ENCODE results near the gene CGAS. TPM values are rescaled to one million over a fixed set of nuclear protein-coding genes. Genes with fewer than 3 reads are reported as not detected.
A peak's percentile ranks its signal among the peaks of the same experiment; 100 is the strongest.
"Not testable (repeated sequence)": the region's sequence is repeated elsewhere in the genome, so short reads cannot be mapped to it uniquely, and the experiment has no call there.

Gene CGAS
- total and polyA plus RNA-seq, 3 experiments from 2014 or later = 13.2 to 49.3 (median 48.3) TPM

- Histone ChIP-seq H3K27me3 (ENCODE audit: insufficient read depth, low read length, poor library complexity, severe bottlenecking) (no peaks in the 10 kb centered on the region), H3K27ac (ENCODE audit: low read depth, low read length) (no peak overlapping the region), H3K36me3 (ENCODE audit: insufficient read depth, low read length) (peaks cover 18% of the 10 kb centered on the region), H3K4me3 (ENCODE audit: low read length) (no peak overlapping the region), H3K4me1 (ENCODE audit: insufficient read depth, low read length) (no peaks in the 10 kb centered on the region), H3K9me3 (ENCODE audit: low read length) (no peaks in the 10 kb centered on the region)
- CTCF ChIA-PET = no interaction called here
- no peak for DNase-seq
- Mint-ChIP-seq H3K4me3 (peak overlapping the region in 4 of 7 donors; percentile 16 to 74 (median 54)), H3K27ac (peak overlapping the region; percentile 6 to 90 (median 68)), H3K9me3 (no peaks in the 10 kb centered on the region), H3K4me1 (peaks cover 11 to 23% (median 18%) of the 10 kb centered on the region in 3 donors), H3K27me3 (no peaks in the 10 kb centered on the region), H3K36me3 (peaks cover 4 to 73% (median 17%) of the 10 kb centered on the region in 3 donors)
- POLR2A ChIA-PET = interaction anchor here (0.6 to 1.4 kb wide), 3 partner anchors 10 to 20 kb away, joined by 3 to 8 read pairs (median 6); partner anchors contain the start of gene MTO1
Measured at GRCh38 chr6:73471686-73472290, 19.7 kb upstream of the CGAS start.

GRCh38 chr6:73461537-73462350 lies 9.6 kb upstream of the CGAS start, which contains the start of gene MTO1:
Gene MTO1 (plus strand): TSS chr6:73461737. CDS start chr6:73461855, 118 bp downstream.
- peaks cover 35 to 66% (median 62%) of the 10 kb centered on the region in 3 donors for H3K4me1 Mint-ChIP-seq
- peak within 1 kb of the TSS; percentile 88 to 99 (median 97) for H3K27ac Mint-ChIP-seq

GRCh38 chr6:73460056-73460455 lies 8.0 kb upstream of the CGAS start:
- Histone ChIP-seq H3K27ac (ENCODE audit: low read depth, low read length) (no peak overlapping the region), H3K9me3 (ENCODE audit: low read length) (no peaks in the 10 kb centered on the region), H3K4me3 (ENCODE audit: low read length) (no peak overlapping the region), H3K4me1 (ENCODE audit: insufficient read depth, low read length) (peaks cover 22% of the 10 kb centered on the region), H3K36me3 (ENCODE audit: insufficient read depth, low read length) (no peaks in the 10 kb centered on the region), H3K27me3 (ENCODE audit: insufficient read depth, low read length, poor library complexity, severe bottlenecking) (no peaks in the 10 kb centered on the region)
- Mint-ChIP-seq H3K27ac (peak overlapping the region; percentile 64 to 96 (median 88)), H3K9me3 (no peaks in the 10 kb centered on the region), H3K27me3 (no peaks in the 10 kb centered on the region), H3K36me3 (peaks cover 0 to 23% (median 0%) of the 10 kb centered on the region in 3 donors), H3K4me1 (peaks cover 34 to 60% (median 55%) of the 10 kb centered on the region in 3 donors), H3K4me3 (peak overlapping the region; percentile 55 to 96 (median 75))
- CTCF ChIA-PET = interaction anchor here (1.2 to 2.4 kb wide), 2 partner anchors 9 to 133 kb away, joined by 3 to 34 read pairs; partner anchors contain the start of gene CGAS
- POLR2A ChIA-PET = interaction anchor here (2.3 to 2.4 kb wide), 2 partner anchors 9 to 193 kb away, joined by 35 to 66 read pairs; partner anchors contain the start of genes CGAS and SLC17A5
- no peak for DNase-seq

More at GRCh38 chr6:73461537-73462350, 9.6 kb upstream of the CGAS start, which contains the start of gene MTO1:
- no peaks in the 10 kb centered on the region for H3K9me3 ChIP-seq (ENCODE audit: low read length)
- ChIA-PET POLR2A (interaction anchor here (0.6 to 2.4 kb wide), 19 partner anchors 9 to 1782 kb away, joined by 3 to 66 read pairs (median 5); partner anchors contain the start of genes CGAS, COX7A2, DDX43 and EEF1A1), CTCF (interaction anchor here (0.7 to 3.4 kb wide), 16 partner anchors 10 to 192 kb away, joined by 3 to 34 read pairs (median 3); partner anchors contain the start of genes CGAS, DDX43, EEF1A1 and SLC17A5)
- peak; percentile 77 to 89 (median 82) for DNase-seq
- peaks cover 0 to 34% (median 0%) of the 10 kb centered on the region in 3 donors for H3K36me3 Mint-ChIP-seq
- H3K4me3 ChIP-seq (ENCODE audit: low read length) = peak within 1 kb of the TSS; percentile 88
- peaks cover 12% of the 10 kb centered on the region for H3K36me3 ChIP-seq (ENCODE audit: insufficient read depth, low read length)
- no peaks in the 10 kb centered on the region for H3K27me3 Mint-ChIP-seq
- no peaks in the 10 kb centered on the region for H3K9me3 Mint-ChIP-seq
- peak within 1 kb of the TSS; percentile 93 for H3K27ac ChIP-seq (ENCODE audit: low read depth, low read length)
- no peaks in the 10 kb centered on the region for H3K27me3 ChIP-seq (ENCODE audit: insufficient read depth, low read length, poor library complexity, severe bottlenecking)
- H3K4me1 ChIP-seq (ENCODE audit: insufficient read depth, low read length) = peaks cover 22% of the 10 kb centered on the region
- peak within 1 kb of the TSS; percentile 92 to 98 (median 95) for H3K4me3 Mint-ChIP-seq

- DNase-seq; H3K4me3 ChIP-seq (ENCODE audit: low read length); H3K27ac ChIP-seq (ENCODE audit: low read depth, low read length); H3K9me3 ChIP-seq (ENCODE audit: low read length); CTCF ChIA-PET; H3K36me3 ChIP-seq (ENCODE audit: insufficient read depth, low read length); H3K27me3 Mint-ChIP-seq; POLR2A ChIA-PET; H3K27me3 ChIP-seq (ENCODE audit: insufficient read depth, low read length, poor library complexity, severe bottlenecking); H3K9me3 Mint-ChIP-seq: not testable (repeated sequence)
- Mint-ChIP-seq H3K4me3 (peak overlapping the region in 5 of 7 donors; percentile 28 to 63 (median 55)), H3K27ac (peak overlapping the region; percentile 60 to 88 (median 78)), H3K4me1 (peaks cover 34 to 60% (median 55%) of the 10 kb centered on the region in 3 donors), H3K36me3 (peaks cover 0 to 23% (median 0%) of the 10 kb centered on the region in 3 donors)
- peaks cover 22% of the 10 kb centered on the region for H3K4me1 ChIP-seq (ENCODE audit: insufficient read depth, low read length)
Measured at GRCh38 chr6:73459474-73459873, 7.4 kb upstream of the CGAS start.

DNA sequence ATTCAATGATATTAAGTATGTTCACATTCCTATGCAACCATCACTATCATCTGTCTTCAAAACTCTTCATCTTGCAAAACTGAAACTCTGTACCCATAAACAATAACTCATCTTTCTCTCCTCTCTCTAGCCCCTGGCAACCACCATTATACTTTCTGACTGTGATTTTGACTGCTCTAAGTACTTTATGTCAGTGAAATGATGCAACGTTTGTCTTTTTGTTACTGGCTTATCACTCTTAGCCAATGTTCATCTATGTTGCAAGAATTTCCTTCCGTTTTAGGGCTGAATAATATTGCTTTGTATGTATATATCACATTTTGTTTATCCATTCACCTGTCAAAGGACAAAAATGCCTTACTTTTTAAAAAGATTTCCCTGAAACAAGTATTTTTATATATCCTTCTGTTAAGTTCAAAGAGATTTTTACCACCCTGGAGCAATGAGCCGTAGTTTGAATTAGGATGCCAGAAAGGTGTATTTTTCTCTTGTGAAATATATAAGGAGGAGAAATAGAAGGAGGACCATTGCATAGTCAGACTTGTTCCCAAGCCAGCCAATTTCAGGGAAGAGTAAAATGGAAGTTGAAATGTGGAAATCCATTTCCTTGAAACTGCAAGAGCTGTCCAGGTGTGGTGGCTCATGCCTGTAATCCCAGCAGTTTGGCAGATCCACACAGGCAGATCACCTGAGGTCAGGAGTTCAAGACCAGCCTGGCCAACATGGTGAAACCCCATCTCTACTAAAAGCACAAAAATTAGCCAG lies 4.0 kb upstream of the CGAS start:
- Histone ChIP-seq H3K9me3 (ENCODE audit: low read length) (no peaks in the 10 kb centered on the region), H3K27me3 (ENCODE audit: insufficient read depth, low read length, poor library complexity, severe bottlenecking) (no peaks in the 10 kb centered on the region), H3K4me1 (ENCODE audit: insufficient read depth, low read length) (peaks cover 20% of the 10 kb centered on the region), H3K4me3 (ENCODE audit: low read length) (no peak overlapping the region), H3K36me3 (ENCODE audit: insufficient read depth, low read length) (no peaks in the 10 kb centered on the region), H3K27ac (ENCODE audit: low read depth, low read length) (no peak overlapping the region)
- peaks cover 18 to 41% (median 28%) of the 10 kb centered on the region in 3 donors for H3K4me1 Mint-ChIP-seq
- no peaks in the 10 kb centered on the region for H3K27me3 Mint-ChIP-seq
- CTCF ChIA-PET = no interaction called here
- no peaks in the 10 kb centered on the region for H3K9me3 Mint-ChIP-seq
- H3K27ac Mint-ChIP-seq = peak overlapping the region in 6 of 8 donors; percentile 6 to 87 (median 26)
- H3K36me3 Mint-ChIP-seq = peaks cover 0 to 6% (median 0%) of the 10 kb centered on the region in 3 donors
- peak overlapping the region in 1 of 7 donors; percentile 56 for H3K4me3 Mint-ChIP-seq
- DNase-seq = no peak
- POLR2A ChIA-PET = no interaction called here

DNA sequence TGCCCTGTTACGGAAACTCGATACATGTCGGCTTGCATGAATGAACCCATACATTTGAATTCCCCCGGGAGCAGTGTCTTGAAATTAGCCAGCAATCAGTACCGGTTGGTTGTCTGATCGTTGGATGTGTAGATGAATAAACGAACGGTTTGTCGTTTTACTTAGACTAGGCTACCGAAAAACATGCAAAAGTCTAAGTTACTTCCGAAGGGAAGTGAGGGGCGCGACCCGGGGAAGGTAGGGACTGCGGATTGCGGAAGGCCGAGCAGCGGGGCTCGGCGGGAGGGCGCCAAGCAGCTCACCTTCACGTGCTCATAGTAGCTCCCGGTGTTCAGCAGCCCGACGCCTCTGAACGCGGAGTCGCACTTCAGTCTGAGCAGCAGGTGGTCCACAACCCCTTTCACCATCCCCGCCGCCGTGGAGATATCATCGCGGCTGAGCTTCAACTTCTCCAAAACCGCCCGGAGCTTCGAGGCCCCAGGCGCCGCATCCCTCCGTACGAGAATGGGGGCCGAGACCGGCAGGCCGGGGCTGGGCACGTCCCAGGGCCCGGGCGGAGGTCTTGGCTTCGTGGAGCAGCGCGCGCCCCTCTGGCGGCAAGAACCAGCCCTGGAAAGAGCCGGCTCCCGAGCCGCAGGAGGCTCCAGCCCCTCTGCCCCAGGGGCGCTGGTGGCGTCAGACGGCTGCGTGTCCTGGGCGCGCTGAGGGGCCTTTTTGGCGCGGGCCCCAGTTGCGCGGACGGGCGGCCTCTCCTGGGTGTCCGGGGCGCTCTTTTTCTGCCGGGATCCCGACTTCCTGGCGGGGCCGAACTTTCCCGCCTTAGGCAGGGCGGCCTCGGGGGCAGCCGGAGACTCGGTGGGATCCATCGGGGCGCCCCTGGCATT lies 632 bp downstream of the CGAS start:
- Mint-ChIP-seq H3K27ac (peak overlapping the region; percentile 84 to 99 (median 92)), H3K4me1 (peaks cover 21 to 44% (median 37%) of the 10 kb centered on the region in 3 donors), H3K27me3 (peaks cover 0 to 2% of the 10 kb centered on the region in 2 donors), H3K4me3 (peak overlapping the region; percentile 94 to 100 (median 97)), H3K36me3 (peaks cover 0 to 21% (median 3%) of the 10 kb centered on the region in 3 donors), H3K9me3 (no peaks in the 10 kb centered on the region)
- Histone ChIP-seq H3K4me1 (ENCODE audit: insufficient read depth, low read length) (peaks cover 15% of the 10 kb centered on the region), H3K36me3 (ENCODE audit: insufficient read depth, low read length) (no peaks in the 10 kb centered on the region), H3K27ac (ENCODE audit: low read depth, low read length) (peak overlapping the region; percentile 33), H3K9me3 (ENCODE audit: low read length) (no peaks in the 10 kb centered on the region), H3K4me3 (ENCODE audit: low read length) (peak overlapping the region; percentile 78), H3K27me3 (ENCODE audit: insufficient read depth, low read length, poor library complexity, severe bottlenecking) (no peaks in the 10 kb centered on the region)
- DNase-seq = peak; percentile 23 to 65 (median 43)
- CTCF ChIA-PET = interaction anchor here (1.2 to 3.6 kb wide), 5 partner anchors 10 to 64 kb away, joined by 3 to 34 read pairs (median 4); partner anchors contain the start of gene MTO1
- POLR2A ChIA-PET = interaction anchor here (0.5 to 3.4 kb wide), 8 partner anchors 10 to 202 kb away, joined by 3 to 66 read pairs (median 6); partner anchors contain the start of gene MTO1
